ENCODE data around the gene RPS15.

GRCh38 chr19:1396019-1396767 is 42.0 kb upstream of the RPS15 start:
- TF ChIP-seq CTCF (conservative IDR thresholded peaks at IDR 0.05; ENCODE audit: low read depth, low read length): no peak
- no peak for TF ChIP-seq EZH2 (IDR thresholded peaks at IDR 0.05; ENCODE audit: borderline replicate concordance, low read depth, low read length, poor library complexity, severe bottlenecking)
